Stimulated activated CD4-positive, alpha-beta T cell treated with anti-CD3 and anti-CD28 coated beads, TNF-alpha, amount 100 ng/mL, for 24 hours (primary cell): ENCODE measurements around the gene BCAS3.

Source experiments
- DNase-seq, 3 experiments: peaks; one replicate each; pipeline ENCODE4 v3.0.0-alpha.2; 2020; ENCODE audit warnings: low read depth in 3 of 3

Gene BCAS3

GRCh38 chr17:61064087-61064951 lies 386.7 kb downstream of the BCAS3 start:
- no peak for DNase-seq

GRCh38 chr17:61065263-61065773 lies 387.7 kb downstream of the BCAS3 start:
- no peak for DNase-seq

GRCh38 chr17:61066062-61066461 lies 388.4 kb downstream of the BCAS3 start:
- no peak for DNase-seq

GRCh38 chr17:61070649-61071048 lies 393.0 kb downstream of the BCAS3 start:
- no peak for DNase-seq

- no peak for DNase-seq
These were observed 395.0 kb downstream of the BCAS3 start for GRCh38 chr17:61072648-61073047.

GRCh38 chr17:61073131-61073530 lies 395.5 kb downstream of the BCAS3 start:
- DNase-seq = no peak

- DNase-seq = no peak
These were observed 396.3 kb downstream of the BCAS3 start for GRCh38 chr17:61073799-61074513.

GRCh38 chr17:61075988-61076387 lies 398.3 kb downstream of the BCAS3 start:
- DNase-seq = no peak

- no peak for DNase-seq
These were observed 399.0 kb downstream of the BCAS3 start for GRCh38 chr17:61076621-61077031.

GRCh38 chr17:61081959-61082358 lies 404.3 kb downstream of the BCAS3 start:
- DNase-seq = no peak

GRCh38 chr17:61084260-61084659 lies 406.6 kb downstream of the BCAS3 start:
- no peak for DNase-seq

GRCh38 chr17:61087024-61087423 lies 409.4 kb downstream of the BCAS3 start:
- no peak for DNase-seq

GRCh38 chr17:61088556-61088955 lies 410.9 kb downstream of the BCAS3 start:
- DNase-seq = no peak

- DNase-seq = no peak
These were observed 413.4 kb downstream of the BCAS3 start for GRCh38 chr17:61091096-61091495.

- no peak for DNase-seq
These were observed 420.1 kb downstream of the BCAS3 start for GRCh38 chr17:61097781-61098180.

- no peak for DNase-seq
These were observed 428.7 kb downstream of the BCAS3 start for GRCh38 chr17:61106354-61106753.

GRCh38 chr17:61116577-61116976 lies 438.9 kb downstream of the BCAS3 start:
- no peak for DNase-seq

GRCh38 chr17:61117983-61118382 lies 440.3 kb downstream of the BCAS3 start:
- no peak for DNase-seq

GRCh38 chr17:61118871-61119270 lies 441.2 kb downstream of the BCAS3 start:
- DNase-seq = no peak

GRCh38 chr17:61122326-61122913 lies 444.8 kb downstream of the BCAS3 start:
- DNase-seq = no peak

- no peak for DNase-seq
These were observed 446.9 kb downstream of the BCAS3 start for GRCh38 chr17:61124562-61124961.

- DNase-seq = no peak
These were observed 449.0 kb downstream of the BCAS3 start for GRCh38 chr17:61126473-61127249.
